Neural progenitor cell (in vitro differentiated cells): ENCODE results near the gene ACY1. TPM values are rescaled to one million over a fixed set of nuclear protein-coding genes. Genes with fewer than 3 reads are reported as not detected.

Source experiments
- DNase-seq: peaks from one replicate; pipeline ENCODE4 v3.0.0-alpha.2; 2016; ENCODE audit warnings: low spot score
- H2AFZ ChIP-seq: fragments of 200-600 bp; sonication (generic); replicated peaks from 2 replicates; pipeline ENCODE4 v1.6.1; 2016; ENCODE audit warnings: antibody characterized with exemption
- H3F3A ChIP-seq: fragments of 200-600 bp; sonication (generic); 2 replicates; pipeline ENCODE4 v1.6.1; 2016; ENCODE audit warnings: antibody characterized with exemption, low read depth
- H3K27ac ChIP-seq: fragments of 200-600 bp; sonication (generic); 2 replicates; pipeline ENCODE4 v1.5.1; 2016; ENCODE audit warnings: mild to moderate bottlenecking
- H3K27me3 ChIP-seq: fragments of 200-600 bp; sonication (generic); 2 replicates; pipeline ENCODE4 v1.6.1; 2016; ENCODE audit warnings: mild to moderate bottlenecking, moderate library complexity
- H3K36me3 ChIP-seq: fragments of 200-600 bp; sonication (generic); 2 replicates; pipeline ENCODE4 v1.5.1; 2016
- H3K4me1 ChIP-seq: fragments of 200-600 bp; sonication (generic); 2 replicates; pipeline ENCODE4 v1.6.1; 2016; ENCODE audit warnings: mixed run types
- H3K4me2 ChIP-seq: fragments of 200-600 bp; sonication (generic); 2 replicates; pipeline ENCODE4 v1.6.1; 2016
- H3K4me3 ChIP-seq: fragments of 200-600 bp; sonication (generic); 2 replicates; pipeline ENCODE4 v1.5.1; 2016
- H3K79me2 ChIP-seq: fragments of 200-600 bp; sonication (generic); 2 replicates; pipeline ENCODE4 v1.6.1; 2016; ENCODE audit warnings: low read depth
- H3K9ac ChIP-seq: fragments of 200-600 bp; sonication (generic); 2 replicates; pipeline ENCODE4 v1.6.1; 2016
- H3K9me3 ChIP-seq: fragments of 200-600 bp; sonication (generic); 2 replicates; pipeline ENCODE4 v1.5.1; 2016; ENCODE audit warnings: low read depth
- H4K20me1 ChIP-seq: fragments of 200-600 bp; sonication (generic); 2 replicates; pipeline ENCODE4 v1.6.1; 2016; ENCODE audit warnings: low read depth
- H3K27ac Mint-ChIP-seq: 3 replicates; pipeline ENCODE4 v1.8.0; 2021; ENCODE audit warnings: mixed read lengths
- H3K27me3 Mint-ChIP-seq: 2 replicates; pipeline ENCODE4 v1.8.0; 2022; ENCODE audit warnings: low read depth, mild to moderate bottlenecking, inconsistent platforms, moderate library complexity, mixed read lengths; ENCODE audit not compliant: insufficient read depth
- H3K36me3 Mint-ChIP-seq: 3 replicates; pipeline ENCODE4 v1.8.0; 2021; ENCODE audit warnings: mixed read lengths
- H3K4me1 Mint-ChIP-seq: 3 replicates; pipeline ENCODE4 v1.8.0; 2021; ENCODE audit warnings: mixed read lengths
- H3K4me3 Mint-ChIP-seq: 3 replicates; pipeline ENCODE4 v1.8.0; 2021; ENCODE audit warnings: mild to moderate bottlenecking, moderate library complexity, mixed read lengths
- H3K9me3 Mint-ChIP-seq: 3 replicates; pipeline ENCODE4 v1.8.0; 2020; ENCODE audit warnings: mixed read lengths
- CTCF ChIP-seq: fragments of 200-600 bp; sonication (generic); IDR thresholded peaks from 2 replicates; pipeline ENCODE4 v1.5.1; 2017; ENCODE audit warnings: antibody characterized with exemption, mild to moderate bottlenecking
- EZH2 ChIP-seq: fragments of 200-600 bp; sonication (generic); IDR thresholded peaks from 2 replicates; pipeline ENCODE4 v1.6.1; 2017; ENCODE audit warnings: antibody characterized with exemption, mild to moderate bottlenecking, moderate library complexity
- EZH2phosphoT487 ChIP-seq: fragments of 200-600 bp; sonication (generic); IDR thresholded peaks from 2 replicates; pipeline ENCODE4 v1.6.1; 2017; ENCODE audit warnings: antibody characterized with exemption
- total RNA-seq: library from RNA; depleted of rRNA; stranded (reverse); fragments of >200 nt; gene quantifications from 2 replicates; pipeline ENCODE4 v1.2.3, GENCODE V29; 2015; ENCODE audit warnings: low replicate concordance

Gene ACY1
- total RNA-seq, 1 donor from 2014 or later = 17.3 TPM

DNA sequence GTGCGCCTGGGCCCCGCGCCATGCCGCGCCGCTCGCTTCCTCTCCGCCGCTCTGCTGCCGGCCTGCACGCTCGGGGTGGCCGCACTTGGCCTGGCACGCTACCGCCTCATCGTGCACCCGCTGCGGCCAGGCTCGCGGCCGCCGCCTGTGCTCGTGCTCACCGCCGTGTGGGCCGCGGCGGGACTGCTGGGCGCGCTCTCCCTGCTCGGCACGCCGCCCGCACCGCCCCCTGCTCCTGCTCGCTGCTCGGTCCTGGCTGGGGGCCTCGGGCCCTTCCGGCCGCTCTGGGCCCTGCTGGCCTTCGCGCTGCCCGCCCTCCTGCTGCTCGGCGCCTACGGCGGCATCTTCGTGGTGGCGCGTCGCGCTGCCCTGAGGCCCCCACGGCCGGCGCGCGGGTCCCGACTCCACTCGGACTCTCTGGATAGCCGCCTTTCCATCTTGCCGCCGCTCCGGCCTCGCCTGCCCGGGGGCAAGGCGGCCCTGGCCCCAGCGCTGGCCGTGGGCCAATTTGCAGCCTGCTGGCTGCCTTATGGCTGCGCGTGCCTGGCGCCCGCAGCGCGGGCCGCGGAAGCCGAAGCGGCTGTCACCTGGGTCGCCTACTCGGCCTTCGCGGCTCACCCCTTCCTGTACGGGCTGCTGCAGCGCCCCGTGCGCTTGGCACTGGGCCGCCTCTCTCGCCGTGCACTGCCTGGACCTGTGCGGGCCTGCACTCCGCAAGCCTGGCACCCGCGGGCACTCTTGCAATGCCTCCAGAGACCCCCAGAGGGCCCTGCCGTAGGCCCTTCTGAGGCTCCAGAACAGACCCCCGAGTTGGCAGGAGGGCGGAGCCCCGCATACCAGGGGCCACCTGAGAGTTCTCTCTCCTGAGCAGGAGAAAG, 27.2 kb upstream of the ACY1 start:
- TF ChIP-seq EZH2phosphoT487 (peak; percentile 51), CTCF (peak; percentile 67), EZH2 (peak; percentile 70)
- peak overlapping the region; percentile 75 for H2AFZ ChIP-seq
- H3K9me3 Mint-ChIP-seq = no peaks in the 10 kb centered on the region
- H3K9me3 ChIP-seq = no peaks in the 10 kb centered on the region
- peak overlapping the region; percentile 46 for H3K4me3 ChIP-seq
- peaks cover 3% of the 10 kb centered on the region for H3K36me3 Mint-ChIP-seq
- H3K27me3 ChIP-seq = peaks cover 64% of the 10 kb centered on the region
- H3K79me2 ChIP-seq = no peaks in the 10 kb centered on the region
- no peaks in the 10 kb centered on the region for H3K36me3 ChIP-seq
- DNase-seq = peak; percentile 84
- H3K4me1 ChIP-seq = peaks cover 13% of the 10 kb centered on the region
- no peak overlapping the region for H3K9ac ChIP-seq
- no peak overlapping the region for H3K27ac Mint-ChIP-seq
- H3K4me3 Mint-ChIP-seq = no peak overlapping the region
- peaks cover 10% of the 10 kb centered on the region for H3K4me1 Mint-ChIP-seq
- peaks cover 27% of the 10 kb centered on the region for H4K20me1 ChIP-seq
- H3K27me3 Mint-ChIP-seq = peaks cover 4% of the 10 kb centered on the region
- H3F3A ChIP-seq = peaks cover 21% of the 10 kb centered on the region
- H3K27ac ChIP-seq = no peak overlapping the region
- H3K4me2 ChIP-seq = peak overlapping the region; percentile 85

DNA sequence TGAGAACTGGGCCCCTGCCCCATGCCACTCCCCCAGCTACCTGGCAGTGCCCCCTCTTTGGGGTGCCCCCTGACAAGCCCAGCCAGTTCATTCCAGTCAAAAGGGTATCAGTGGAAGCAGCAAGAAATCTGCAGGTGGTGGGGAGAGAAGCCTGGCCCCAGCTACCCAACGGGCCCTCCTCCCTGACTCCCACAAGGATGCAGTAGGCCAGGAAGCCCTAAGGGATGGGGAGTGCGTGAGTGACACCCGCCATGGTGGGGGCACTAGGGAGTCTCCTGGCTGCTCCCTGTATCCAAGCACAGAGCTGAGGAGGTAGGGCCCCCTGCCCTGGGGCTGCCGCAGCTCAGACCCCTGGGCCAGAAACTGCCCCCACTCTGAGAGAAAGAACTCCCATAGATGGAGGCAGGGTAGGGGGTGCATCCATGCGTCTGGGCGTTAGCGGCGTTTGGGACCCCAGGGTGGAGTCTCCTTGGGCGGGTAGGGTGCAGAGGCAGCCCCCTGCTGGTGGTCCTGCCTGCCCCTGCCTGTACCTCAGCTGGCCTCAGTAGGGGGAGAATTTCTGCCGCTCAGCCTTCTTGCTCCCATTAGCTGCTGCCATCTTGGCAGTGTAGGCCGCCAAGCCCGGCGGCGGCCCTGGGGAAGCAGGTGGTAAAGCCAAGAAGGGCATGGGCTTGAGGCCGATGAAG, 25.7 kb upstream of the ACY1 start:
- Histone ChIP-seq H3K79me2 (no peaks in the 10 kb centered on the region), H3K4me1 (peaks cover 17% of the 10 kb centered on the region), H3F3A (peaks cover 29% of the 10 kb centered on the region), H3K9ac (no peak overlapping the region), H3K9me3 (no peaks in the 10 kb centered on the region), H3K27me3 (peaks cover 66% of the 10 kb centered on the region), H3K27ac (no peak overlapping the region), H3K36me3 (no peaks in the 10 kb centered on the region), H4K20me1 (peaks cover 42% of the 10 kb centered on the region), H2AFZ (no peak overlapping the region), H3K4me3 (no peak overlapping the region), H3K4me2 (no peak overlapping the region)
- no peak overlapping the region for H3K4me3 Mint-ChIP-seq
- H3K4me1 Mint-ChIP-seq = peaks cover 22% of the 10 kb centered on the region
- H3K27ac Mint-ChIP-seq = no peak overlapping the region
- H3K27me3 Mint-ChIP-seq = peaks cover 6% of the 10 kb centered on the region
- TF ChIP-seq EZH2phosphoT487 = no peak
- TF ChIP-seq EZH2 = no peak
- TF ChIP-seq CTCF = no peak
- DNase-seq = no peak
- H3K36me3 Mint-ChIP-seq = peaks cover 3% of the 10 kb centered on the region
- no peaks in the 10 kb centered on the region for H3K9me3 Mint-ChIP-seq

DNA sequence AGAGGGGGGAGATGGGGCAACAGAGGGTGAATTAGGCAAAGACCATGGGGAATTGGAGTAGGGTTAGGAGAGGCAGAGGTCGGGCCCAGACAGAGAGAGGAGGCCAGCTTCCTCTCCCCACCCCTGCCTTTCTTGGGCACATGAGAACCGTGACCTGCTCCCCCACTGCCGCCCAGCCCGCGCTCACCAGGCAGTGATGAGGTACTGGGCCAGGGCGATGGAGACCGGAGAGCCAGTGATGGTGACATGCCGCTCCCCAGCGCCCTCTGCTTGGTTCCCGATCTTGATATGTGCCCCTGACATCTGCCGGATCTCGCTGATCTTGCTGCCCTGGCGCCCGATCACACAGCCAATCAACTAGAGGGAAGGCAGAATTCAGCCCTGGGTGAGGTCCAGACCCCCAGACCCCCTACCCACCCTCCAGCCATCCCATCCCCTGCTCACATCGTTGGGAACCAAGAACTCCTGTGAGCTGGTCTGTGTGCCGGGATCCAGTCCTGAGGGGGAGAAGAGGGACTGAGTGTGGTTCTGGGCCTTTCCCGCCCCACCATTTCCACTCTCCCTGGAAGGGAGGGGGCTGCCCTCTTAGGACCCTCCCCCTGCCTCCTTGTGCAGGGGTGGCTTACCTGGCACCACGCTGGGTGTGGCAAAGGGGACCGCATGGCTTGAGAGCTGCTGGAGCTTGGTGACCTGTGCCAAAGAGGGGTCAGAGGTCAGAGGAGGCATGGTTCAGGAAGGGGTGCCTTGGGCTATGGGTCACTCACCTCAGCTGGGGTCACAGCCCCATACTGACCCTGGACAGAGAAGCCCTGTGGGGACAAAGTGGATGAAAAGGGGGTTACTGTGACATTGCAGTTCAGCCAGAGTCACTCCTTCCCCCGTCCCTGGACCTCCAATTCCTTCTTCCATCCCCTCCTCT, 24.5 kb upstream of the ACY1 start:
- H3K36me3 ChIP-seq = no peaks in the 10 kb centered on the region
- H3K27ac Mint-ChIP-seq = no peak overlapping the region

More for the DNA sequence above, 24.5 kb upstream of the ACY1 start:
- Histone ChIP-seq H3F3A (peaks cover 37% of the 10 kb centered on the region), H3K9me3 (no peaks in the 10 kb centered on the region), H3K79me2 (no peaks in the 10 kb centered on the region), H3K4me3 (no peak overlapping the region), H3K4me1 (peaks cover 26% of the 10 kb centered on the region), H4K20me1 (peaks cover 54% of the 10 kb centered on the region), H3K9ac (no peak overlapping the region), H3K27ac (no peak overlapping the region), H3K4me2 (no peak overlapping the region), H3K27me3 (peaks cover 64% of the 10 kb centered on the region), H2AFZ (no peak overlapping the region)
- H3K27me3 Mint-ChIP-seq = peaks cover 12% of the 10 kb centered on the region
- H3K36me3 Mint-ChIP-seq = peaks cover 3% of the 10 kb centered on the region
- no peak for TF ChIP-seq CTCF
- TF ChIP-seq EZH2phosphoT487 = no peak
- no peak for TF ChIP-seq EZH2
- H3K4me1 Mint-ChIP-seq = peaks cover 23% of the 10 kb centered on the region
- H3K4me3 Mint-ChIP-seq = no peak overlapping the region
- no peaks in the 10 kb centered on the region for H3K9me3 Mint-ChIP-seq
- no peak for DNase-seq
